Right lobe of liver (tissue), 6 donors: ENCODE data around the gene ATG7. TPM values are rescaled to one million over a fixed set of nuclear protein-coding genes. Genes with fewer than 3 reads are reported as not detected.
A peak's percentile ranks its signal among the peaks of the same experiment; 100 is the strongest.
"Not testable (repeated sequence)": the region's sequence is repeated elsewhere in the genome, so short reads cannot be mapped to it uniquely, and the experiment has no call there.

Experiments
- ATAC-seq, 4 donors: fragments of 200-7000 bp; cut with Tn5 transposase; one replicate each; pipeline ENCODE4 v1.9.1; 2020; ENCODE audit warnings: mild to moderate bottlenecking in 4 of 4, moderate library complexity in 4 of 4
- DNase-seq, 3 donors: peaks; one replicate each; pipeline ENCODE4 v3.0.0-alpha.2; 2020
- H3K27ac ChIP-seq, 3 donors: fragments of 200-600 bp; one replicate each; pipeline ENCODE4 v1.8.0; 2022
- H3K27me3 ChIP-seq, 2 donors: fragments of 200-600 bp; one replicate each; pipeline ENCODE4 v1.8.0; 2022
- H3K36me3 ChIP-seq, 4 donors: fragments of 200-600 bp; sonication (generic) in 1 of 4; one replicate each; pipeline versions ENCODE4 v1.5.1 to v1.8.0; 2017 to 2022; ENCODE audit warnings: control low read depth in 1 of 4
- H3K4me1 ChIP-seq, 4 donors: fragments of 200-600 bp; sonication (generic) in 1 of 4; one replicate each; pipeline versions ENCODE4 v1.5.1 to v1.8.0; 2017 to 2022; ENCODE audit warnings: control low read depth in 1 of 4
- H3K4me3 ChIP-seq, 3 donors: fragments of 200-600 bp; one replicate each; pipeline ENCODE4 v1.8.0; 2022
- H3K9me3 ChIP-seq, 4 donors: fragments of 200-600 bp; sonication (generic) in 1 of 4; one replicate each; pipeline versions ENCODE4 v1.5.1 to v1.8.0; 2017 to 2022; ENCODE audit warnings: control low read depth in 1 of 4
- POLR2A ChIP-seq: fragments of 450-650 bp; IDR thresholded peaks from one replicate; pipeline ENCODE4 v1.6.1; 2017; ENCODE audit warnings: antibody characterized with exemption, mild to moderate bottlenecking
- WGBS: methylation state at CpG from one replicate; pipeline ENCODE4 v1.1.6; 2018; ENCODE audit warnings: low coverage, low lambda C conversion rate; ENCODE audit not compliant: insufficient coverage; ENCODE audit errors: missing lambda C conversion rate; 5-methylcytosine and 5-hydroxymethylcytosine counted together
- intact Hi-C, 2 donors: fragments of 100-400 bp; cut with DNase I; formaldehyde crosslinking; loops; one replicate each; pipeline versions ENCODE4 v1.11.2 to v1.14.1; 2022
- total RNA-seq, 6 experiments: library from RNA; depleted of rRNA in 2 of 6; stranded (reverse); fragments of >200 nt in 2 of 6; fragmentation: NEBNext Ultra II Directional in 3 of 6; extraction: Animal tissue kit (Norgen Biotek cat#: 25700) in 3 of 6; gene quantifications; one replicate each; pipeline versions ENCODE4 v1.1.0 to v1.2.4, GENCODE V29; 2016 to 2023
- TF ChIP-seq, protein P1 (sequence below), 4 donors: fragments of 200-600 bp in 3 of 4; fragments of 450-650 bp in 1 of 4; IDR thresholded peaks; one replicate each; pipeline versions ENCODE4 v1.5.1 to v1.8.0; 2016 to 2022; ENCODE audit warnings: antibody characterized with exemption in 4 of 4, mild to moderate bottlenecking in 2 of 4
- donor health status: DM: no; HTN: yes; CAD: no.
- donor health status: DM: no; HTN: no; CAD: no.
- donor health status: DM: no; HTN: no; CAD: no.
- donor health status: DM: no; HTN: yes; CAD: no.
- donor health status: DM: no; HTN: yes; CAD: no.

ATG7 gene
- total RNA-seq, 6 experiments from 2014 or later = 13.6 to 21.1 (median 15.8) TPM

GRCh38 chr3:11593318-11594034 is 321.3 kb downstream of the ATG7 start:
- peaks cover 0 to 5% (median 0%) of the 10 kb centered on the region in 4 donors for H3K4me1 ChIP-seq
- no peaks in the 10 kb centered on the region for H3K27me3 ChIP-seq
- H3K9me3 ChIP-seq = no peaks in the 10 kb centered on the region
- no peak for ATAC-seq
- no peaks in the 10 kb centered on the region for H3K36me3 ChIP-seq
- H3K27ac ChIP-seq = no peak overlapping the region
- DNase-seq = no peak
- WGBS = 81% methylated on average over 9 of the region's 10 CpGs
- H3K4me3 ChIP-seq = no peak overlapping the region
- TF ChIP-seq, protein P1, sequence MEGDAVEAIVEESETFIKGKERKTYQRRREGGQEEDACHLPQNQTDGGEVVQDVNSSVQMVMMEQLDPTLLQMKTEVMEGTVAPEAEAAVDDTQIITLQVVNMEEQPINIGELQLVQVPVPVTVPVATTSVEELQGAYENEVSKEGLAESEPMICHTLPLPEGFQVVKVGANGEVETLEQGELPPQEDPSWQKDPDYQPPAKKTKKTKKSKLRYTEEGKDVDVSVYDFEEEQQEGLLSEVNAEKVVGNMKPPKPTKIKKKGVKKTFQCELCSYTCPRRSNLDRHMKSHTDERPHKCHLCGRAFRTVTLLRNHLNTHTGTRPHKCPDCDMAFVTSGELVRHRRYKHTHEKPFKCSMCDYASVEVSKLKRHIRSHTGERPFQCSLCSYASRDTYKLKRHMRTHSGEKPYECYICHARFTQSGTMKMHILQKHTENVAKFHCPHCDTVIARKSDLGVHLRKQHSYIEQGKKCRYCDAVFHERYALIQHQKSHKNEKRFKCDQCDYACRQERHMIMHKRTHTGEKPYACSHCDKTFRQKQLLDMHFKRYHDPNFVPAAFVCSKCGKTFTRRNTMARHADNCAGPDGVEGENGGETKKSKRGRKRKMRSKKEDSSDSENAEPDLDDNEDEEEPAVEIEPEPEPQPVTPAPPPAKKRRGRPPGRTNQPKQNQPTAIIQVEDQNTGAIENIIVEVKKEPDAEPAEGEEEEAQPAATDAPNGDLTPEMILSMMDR (IDR thresholded peaks at IDR 0.05) = no peak
- no peak for TF ChIP-seq POLR2A
- intact Hi-C loops = no loop called here

DNA sequence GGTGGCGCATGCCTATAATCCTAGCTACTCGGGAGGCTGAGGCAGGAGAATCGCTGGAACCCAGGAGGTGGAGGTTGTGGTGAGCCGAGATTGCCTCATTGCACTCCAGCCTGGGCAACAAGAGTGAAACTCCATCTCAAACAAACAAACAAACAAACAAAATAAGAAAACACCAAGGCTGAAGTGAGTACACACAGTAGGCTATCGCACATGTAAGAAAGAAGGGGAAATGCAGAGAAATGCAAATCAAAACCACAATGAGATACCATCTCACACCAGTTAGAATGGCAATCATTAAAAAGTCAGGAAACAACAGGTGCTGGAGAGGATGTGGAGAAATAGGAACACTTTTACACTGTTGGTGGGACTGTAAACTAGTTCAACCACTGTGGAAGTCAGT is 322.8 kb downstream of the ATG7 start:
- H3K27ac ChIP-seq, H3K36me3 ChIP-seq, ATAC-seq, H3K4me1 ChIP-seq, H3K27me3 ChIP-seq, intact Hi-C loops, H3K9me3 ChIP-seq, DNase-seq, H3K4me3 ChIP-seq: not testable (repeated sequence)
- 100% methylated on average over 1 of the region's 5 CpGs for WGBS

DNA sequence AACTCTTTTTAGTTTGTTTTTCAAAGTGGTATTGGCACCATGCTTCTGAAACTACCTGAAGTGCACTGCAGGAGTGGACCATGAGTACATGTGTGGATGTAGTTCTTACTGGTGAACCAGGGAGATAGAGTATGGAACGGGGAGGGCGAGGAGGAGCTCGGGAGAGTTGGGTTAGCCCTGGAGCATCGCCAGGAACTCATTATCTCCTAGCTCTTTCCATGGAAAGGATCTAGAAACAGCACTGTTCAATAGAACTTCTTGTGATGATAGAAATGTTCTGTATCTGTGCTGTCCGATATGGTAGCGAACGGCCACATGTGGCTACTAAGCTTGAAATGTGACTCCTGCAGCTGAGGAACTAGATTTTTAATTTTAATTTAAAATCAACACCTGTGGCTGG is 324.2 kb downstream of the ATG7 start:
- Histone ChIP-seq H3K36me3 (peaks cover 0 to 15% (median 0%) of the 10 kb centered on the region in 4 donors), H3K4me3 (no peak overlapping the region), H3K27ac (no peak overlapping the region), H3K9me3 (no peaks in the 10 kb centered on the region), H3K4me1 (peaks cover 0 to 8% (median 0%) of the 10 kb centered on the region in 4 donors), H3K27me3 (no peaks in the 10 kb centered on the region)
- WGBS = 54% methylated on average over 7 of the region's 7 CpGs
- DNase-seq (no peak), ATAC-seq (peak in 1 of 4 donors; percentile 9)
- TF ChIP-seq, protein P1 (IDR thresholded peaks at IDR 0.05) = no peak
- no peak for TF ChIP-seq POLR2A
- intact Hi-C loops = no loop called here

- ATAC-seq (peak; percentile 71 to 90 (median 82)), DNase-seq (no peak)
- intact Hi-C loops = no loop called here
- 74% methylated on average over 15 of the region's 18 CpGs for WGBS
- no peaks in the 10 kb centered on the region for H3K9me3 ChIP-seq
- H3K27ac ChIP-seq = peak overlapping the region in 2 of 3 donors; percentile 33 to 40
- H3K4me3 ChIP-seq = no peak overlapping the region
- TF ChIP-seq, protein P1 (IDR thresholded peaks at IDR 0.05) = no peak
- no peak for TF ChIP-seq POLR2A
- H3K4me1 ChIP-seq = peaks cover 0 to 2% (median 0%) of the 10 kb centered on the region in 4 donors
- H3K27me3 ChIP-seq = no peaks in the 10 kb centered on the region
- H3K36me3 ChIP-seq = peaks cover 0 to 16% (median 0%) of the 10 kb centered on the region in 4 donors
Observed at GRCh38 chr3:11600501-11601282, 328.5 kb downstream of the ATG7 start.
